GM12878 (cell line): Measurements from ENCODE around the gene NAALADL2. TPM values are rescaled to one million over a fixed set of nuclear protein-coding genes. Genes with fewer than 3 reads are reported as not detected.

Source experiments
- ATAC-seq: fragments of 200-7000 bp; cut with Tn5 transposase; 3 replicates; pipeline ENCODE4 v1.9.1; 2020; ENCODE audit warnings: mild to moderate bottlenecking, moderate library complexity
- BruUV-seq: library from RNA; stranded (reverse); fragments of 400-500 nt; replicated peaks from 2 replicates; lab custom pipeline; 2021; lab: Mats Ljungman, UMichigan
- CTCF ChIA-PET: fragments of 300-600 bp; sonication (Branson Sonifier 250); formaldehyde crosslinking; extraction: SDS; loops from one replicate; lab custom pipeline; 2021; ENCODE audit warnings: inconsistent platforms; lab: Yijun Ruan, JAX
- POLR2A ChIA-PET: fragments of 350-600 bp; formaldehyde crosslinking; extraction: SDS; loops from one replicate; lab custom pipeline; 2021; ENCODE audit warnings: inconsistent platforms; lab: Charles Lee
- RAD21 ChIA-PET: fragments of 300-600 bp; sonication (Branson Sonifier 250); formaldehyde crosslinking; loops from one replicate; lab custom pipeline; 2023; ENCODE audit warnings: antibody characterized with exemption; ENCODE audit not compliant: unreplicated experiment; lab: Charles Lee
- SMC1A ChIA-PET: fragments of 300-600 bp; sonication (Branson Sonifier 250); formaldehyde crosslinking; loops from one replicate; lab custom pipeline; 2023; ENCODE audit not compliant: unreplicated experiment, uncharacterized antibody; lab: Charles Lee
- DNase-seq: peaks from one replicate; pipeline ENCODE4 v3.0.0-alpha.2; 2011; ENCODE audit warnings: low read depth, low spot score
- FAIRE-seq: peaks from 3 replicates; lab custom pipeline; 2011; peaks lifted over from hg19 to GRCh38; lab: Jason Lieb, UNC
- H2AFZ ChIP-seq: 2 replicates; pipeline ENCODE4 v1.6.0; 2011; ENCODE audit warnings: low read depth, low read length, control low read depth; ENCODE audit not compliant: control insufficient read depth
- H3K27ac ChIP-seq: 2 replicates; pipeline ENCODE4 v1.5.1; 2011; ENCODE audit warnings: control low read depth; ENCODE audit not compliant: control insufficient read depth, insufficient read depth
- H3K27me3 ChIP-seq, 2 experiments: replicated peaks in 1 of 2; 2 replicates each; pipeline versions ENCODE4 v1.6.0 to v1.6.1; 2011; ENCODE audit warnings: low read length in 1 of 2; ENCODE audit not compliant: control insufficient read depth in 2 of 2, insufficient read depth in 2 of 2
- H3K36me3 ChIP-seq, 2 experiments: 2 replicates each; pipeline ENCODE4 v1.5.1; 2011; ENCODE audit warnings: low read length in 1 of 2; ENCODE audit not compliant: control insufficient read depth in 2 of 2, insufficient read depth in 2 of 2
- H3K4me1 ChIP-seq: 2 replicates; pipeline ENCODE4 v1.6.1; 2011; ENCODE audit warnings: mild to moderate bottlenecking, low read length, moderate library complexity, mixed read lengths; ENCODE audit not compliant: control insufficient read depth, insufficient read depth
- H3K4me2 ChIP-seq: 2 replicates; pipeline ENCODE4 v1.6.0; 2011; ENCODE audit warnings: control low read depth; ENCODE audit not compliant: control insufficient read depth, insufficient read depth
- H3K4me3 ChIP-seq: fragments of 200-600 bp; sonication (generic); 2 replicates; pipeline ENCODE4 v1.5.1; 2016
- H3K79me2 ChIP-seq: 2 replicates; pipeline ENCODE4 v1.6.0; 2011; ENCODE audit warnings: low read length; ENCODE audit not compliant: control insufficient read depth, insufficient read depth
- H3K9ac ChIP-seq: 2 replicates; pipeline ENCODE4 v1.8.0; 2011; ENCODE audit warnings: low read length, control low read depth, mixed read lengths; ENCODE audit not compliant: control insufficient read depth, insufficient read depth
- H3K9me3 ChIP-seq: replicated peaks from 3 replicates; pipeline ENCODE4 v1.5.1; 2011; ENCODE audit warnings: mild to moderate bottlenecking, low read length; ENCODE audit not compliant: control insufficient read depth, insufficient read depth
- H4K20me1 ChIP-seq: 2 replicates; pipeline ENCODE4 v1.6.0; 2011; ENCODE audit not compliant: control insufficient read depth, insufficient read depth
- BRCA1 ChIP-seq: IDR thresholded peaks from 2 replicates; pipeline ENCODE4 v1.6.1; 2011; ENCODE audit warnings: low read depth, low read length, improper control_type of control experiment
- CTCF ChIP-seq, 3 experiments: IDR thresholded peaks in 2 of 3; conservative IDR thresholded peaks in 1 of 3; 2 replicates each; pipeline ENCODE4 v1.5.1; 2011; ENCODE audit warnings: low read depth in 3 of 3, low read length in 3 of 3, mild to moderate bottlenecking in 3 of 3, control low read depth in 2 of 3, moderate library complexity in 2 of 3, inconsistent platforms in 1 of 3, mixed read lengths in 1 of 3; ENCODE audit not compliant: control insufficient read depth in 2 of 3, insufficient read depth in 1 of 3; ENCODE audit errors: extremely low read depth in 1 of 3
- ESRRA ChIP-seq: IDR thresholded peaks from 2 replicates; pipeline ENCODE4 v1.6.1; 2012; ENCODE audit warnings: mild to moderate bottlenecking, low read length, improper control_type of control experiment
- KDM1A ChIP-seq: fragments of 200-600 bp; sonication (generic); IDR thresholded peaks from 2 replicates; pipeline ENCODE4 v1.6.1; 2016; ENCODE audit warnings: borderline replicate concordance
- MTA2 ChIP-seq: fragments of 450-650 bp; IDR thresholded peaks from 2 replicates; pipeline ENCODE4 v1.6.1; 2016; ENCODE audit warnings: low read depth, mild to moderate bottlenecking, moderate library complexity
- MYB ChIP-seq: fragments of 150-350 bp; IDR thresholded peaks from 2 replicates; pipeline ENCODE4 v1.6.1; 2014; ENCODE audit warnings: mild to moderate bottlenecking, low read depth, low read length, borderline replicate concordance
- RAD51 ChIP-seq: fragments of 450-650 bp; IDR thresholded peaks from 2 replicates; pipeline ENCODE4 v1.6.1; 2016; ENCODE audit warnings: moderate library complexity, mild to moderate bottlenecking, inconsistent platforms
- SIN3A ChIP-seq: IDR thresholded peaks from 2 replicates; pipeline ENCODE4 v1.6.1; 2012; ENCODE audit warnings: low read depth, low read length, improper control_type of control experiment
- SMAD1 ChIP-seq: fragments of 450-650 bp; IDR thresholded peaks from 2 replicates; pipeline ENCODE4 v1.6.1; 2018; ENCODE audit warnings: mild to moderate bottlenecking, low read depth; ENCODE audit not compliant: partially characterized antibody
- SP1 ChIP-seq: IDR thresholded peaks from one replicate; pipeline ENCODE4 v1.6.1; 2011; ENCODE audit warnings: low read depth, low read length
- ZSCAN29 ChIP-seq: fragments of 450-650 bp; IDR thresholded peaks from 2 replicates; pipeline ENCODE4 v1.6.1; 2017; ENCODE audit warnings: mild to moderate bottlenecking, moderate library complexity
- WGBS: methylation state at CpG from one replicate; pipeline ENCODE4 v1.1.6; 2016; ENCODE audit warnings: low lambda C conversion rate; ENCODE audit not compliant: insufficient replicate concordance, insufficient coverage; ENCODE audit errors: missing lambda C conversion rate; 5-methylcytosine and 5-hydroxymethylcytosine counted together
- in situ Hi-C: fragments of 300-500 bp; cut with MboI; formaldehyde crosslinking; loops from 9 replicates; pipeline ENCODE4 v1.14.3; 2018; ENCODE audit warnings: mixed read lengths
- intact Hi-C: fragments of 100-400 bp; cut with micrococcal nuclease; formaldehyde crosslinking; loops from one replicate; pipeline ENCODE4 v1.14.2; 2022; ENCODE audit not compliant: unreplicated experiment
- polyA plus RNA-seq, 11 experiments: library from polyadenylated mRNA; depleted of rRNA in 4 of 11; unstranded in 6 of 11; stranded (reverse) in 5 of 11; fragments of >200 nt; fragmentation: Nextera tagmentation in 4 of 11; fragmentation: Illumina TruSeq in 1 of 11; extraction: Ambion mirVana in 4 of 11; extraction: Trizol in 1 of 11; gene quantifications; 1 replicate in 1 of 11; 2 replicates in 10 of 11; pipeline versions ENCODE4 v1.2.1 to v1.2.3, GENCODE V29; 2011 to 2016; ENCODE audit warnings: inconsistent platforms in 2 of 11, missing spikeins in 2 of 11, low read depth in 1 of 11
- total RNA-seq, 4 experiments: library from RNA; depleted of rRNA in 3 of 4; stranded (reverse); fragments of >200 nt in 3 of 4; fragmentation: Illumina TruSeq in 1 of 4; extraction: Trizol in 1 of 4; gene quantifications; 2 replicates each; pipeline versions ENCODE4 v1.2.1 to v1.2.3, GENCODE V29; 2013 to 2021
- TF ChIP-seq, protein P1 (sequence below): fragments of 450-650 bp; IDR thresholded peaks from 2 replicates; pipeline ENCODE4 v1.6.1; 2017; ENCODE audit warnings: mild to moderate bottlenecking, low read depth, inconsistent platforms; ENCODE audit not compliant: poor library complexity, severe bottlenecking

Gene NAALADL2
- total and polyA plus RNA-seq, 10 of the 15 experiments (the other 5 are each of a cell fraction or from before 2014, with no cell fraction given): 0.06 to 10.8 (median 0.46) TPM

DNA sequence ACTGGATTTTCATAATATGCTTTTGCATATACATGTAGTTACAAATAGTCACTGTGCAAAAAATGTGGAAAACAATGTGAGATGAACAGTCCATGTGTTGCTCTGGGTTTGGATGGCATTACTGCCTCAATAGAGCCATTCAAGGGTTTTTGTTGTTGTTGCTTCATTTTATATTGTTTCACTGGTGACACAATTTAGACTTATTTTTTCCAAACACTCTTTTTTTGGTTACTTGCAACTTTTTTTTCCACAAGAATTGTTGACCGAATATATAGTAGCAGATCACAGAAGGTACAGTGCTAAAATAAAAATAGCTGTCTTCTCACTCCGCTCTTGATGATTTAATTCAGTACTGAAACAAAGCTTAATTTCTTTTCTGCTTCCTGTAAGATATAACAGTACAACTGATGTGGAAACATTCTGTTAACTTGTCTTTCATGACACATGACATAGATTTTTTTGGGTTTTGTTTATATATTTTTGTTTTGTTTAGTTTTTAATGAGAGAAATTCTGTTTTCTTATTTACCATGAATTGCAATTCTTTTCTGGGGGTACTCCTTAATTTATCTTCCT is 618.6 kb downstream of the NAALADL2 start (continued):
- no peak for TF ChIP-seq ESRRA
- no peak for TF ChIP-seq SIN3A
- peak; percentile 79 for TF ChIP-seq MTA2
- TF ChIP-seq RAD51: no peak
- TF ChIP-seq, all 136 proteins: peak for 22

GRCh38 chr3:175478301-175478700 is 619.2 kb downstream of the NAALADL2 start:
- POLR2A ChIA-PET: no interaction called here

More at GRCh38 chr3:175478301-175478700, 619.2 kb downstream of the NAALADL2 start:
- no peak for FAIRE-seq
- ATAC-seq: no peak
- intact Hi-C loops (no loop called here), in situ Hi-C loops (no loop called here)
- 63% methylated on average over 2 of the region's 2 CpGs for WGBS
- no peaks in the 10 kb centered on the region for H3K79me2 ChIP-seq
- H3K27ac ChIP-seq: no peak overlapping the region
- no peak overlapping the region for H3K9ac ChIP-seq
- no peaks in the 10 kb centered on the region; the same call in none of the 2 replicates for H3K4me1 ChIP-seq
- no peaks in the 10 kb centered on the region for H3K9me3 ChIP-seq
- H3K4me3 ChIP-seq: 0 out of 2 replicates have a peak overlapping the region, but pooled peaks have one; percentile 14
- ChIA-PET RAD21 (interaction anchor here (1.0 to 1.8 kb wide), 3 partner anchors 47 to 208 kb away, joined by 3 to 7 read pairs (median 3); no protein-coding TSS in a partner anchor), CTCF (no interaction called here), SMC1A (interaction anchor here (0.8 to 2.1 kb wide), 4 partner anchors 15 to 120 kb away, joined by 3 to 5 read pairs (median 4); no protein-coding TSS in a partner anchor)
- H2AFZ ChIP-seq: no peak overlapping the region
- BruUV-seq: no TSS peak
- TF ChIP-seq ZSCAN29: no peak
- no peak for TF ChIP-seq CTCF (IDR thresholded peaks at IDR 0.05 in 2 of 3, conservative IDR thresholded peaks at IDR 0.05 in 1 of 3; ENCODE audit: control insufficient read depth in 2 of 3, extremely low read depth in 1 of 3, insufficient read depth in 1 of 3, low read depth in 3 of 3, low read length in 3 of 3)
- TF ChIP-seq BRCA1: no peak
- no peak for TF ChIP-seq SP1
- no peak for TF ChIP-seq SMAD1
- no peak for TF ChIP-seq KDM1A
- TF ChIP-seq MYB: no peak
- TF ChIP-seq, protein P1, sequence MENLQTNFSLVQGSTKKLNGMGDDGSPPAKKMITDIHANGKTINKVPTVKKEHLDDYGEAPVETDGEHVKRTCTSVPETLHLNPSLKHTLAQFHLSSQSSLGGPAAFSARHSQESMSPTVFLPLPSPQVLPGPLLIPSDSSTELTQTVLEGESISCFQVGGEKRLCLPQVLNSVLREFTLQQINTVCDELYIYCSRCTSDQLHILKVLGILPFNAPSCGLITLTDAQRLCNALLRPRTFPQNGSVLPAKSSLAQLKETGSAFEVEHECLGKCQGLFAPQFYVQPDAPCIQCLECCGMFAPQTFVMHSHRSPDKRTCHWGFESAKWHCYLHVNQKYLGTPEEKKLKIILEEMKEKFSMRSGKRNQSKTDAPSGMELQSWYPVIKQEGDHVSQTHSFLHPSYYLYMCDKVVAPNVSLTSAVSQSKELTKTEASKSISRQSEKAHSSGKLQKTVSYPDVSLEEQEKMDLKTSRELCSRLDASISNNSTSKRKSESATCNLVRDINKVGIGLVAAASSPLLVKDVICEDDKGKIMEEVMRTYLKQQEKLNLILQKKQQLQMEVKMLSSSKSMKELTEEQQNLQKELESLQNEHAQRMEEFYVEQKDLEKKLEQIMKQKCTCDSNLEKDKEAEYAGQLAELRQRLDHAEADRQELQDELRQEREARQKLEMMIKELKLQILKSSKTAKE: no peak
- H3K4me2 ChIP-seq: no peak overlapping the region
- H3K27me3 ChIP-seq: peaks cover 0 to 2% of the 10 kb centered on the region in 2 experiments; a peak in 2 of 4 replicates
- H4K20me1 ChIP-seq: no peaks in the 10 kb centered on the region
- H3K36me3 ChIP-seq: no peaks in the 10 kb centered on the region
- DNase-seq: no peak
